Astrocyte (in vitro differentiated cells and primary cell): ENCODE data around the gene ATP2A2.

Experiments
- CTCF ChIP-seq: IDR thresholded peaks from 2 replicates; pipeline ENCODE4 v1.5.1; 2011; ENCODE audit warnings: low read depth, mild to moderate bottlenecking, inconsistent platforms, low read length, moderate library complexity; ENCODE audit not compliant: insufficient read depth
- EZH2 ChIP-seq: IDR thresholded peaks from 2 replicates; pipeline ENCODE4 v1.6.1; 2012; ENCODE audit warnings: mild to moderate bottlenecking, low read length, inconsistent platforms; ENCODE audit not compliant: insufficient read depth

GRCh38 chr12:110280779-110281548 lies at the start of gene ATP2A2:
- TF ChIP-seq CTCF (no peak), EZH2 (no peak)
